Raji (cell line): ENCODE measurements around the gene ZNF891.

Experiments used
- POLR2A ChIP-seq: IDR thresholded peaks from 2 replicates; pipeline ENCODE4 v1.6.1; 2011; ENCODE audit warnings: low read depth, low read length, control low read depth; ENCODE audit not compliant: insufficient read depth

Gene ZNF891

GRCh38 chr12:133130038-133130807, at the start of gene ZNF891, which contains the start of gene ZNF10:
Gene ZNF891 (minus strand): TSS chr12:133130274. CDS start chr12:133121918, 8,356 bp downstream.
Gene ZNF10 (plus strand): TSS chr12:133130627. CDS start chr12:133144493, 13,866 bp downstream.
- no peak for TF ChIP-seq POLR2A

DNA sequence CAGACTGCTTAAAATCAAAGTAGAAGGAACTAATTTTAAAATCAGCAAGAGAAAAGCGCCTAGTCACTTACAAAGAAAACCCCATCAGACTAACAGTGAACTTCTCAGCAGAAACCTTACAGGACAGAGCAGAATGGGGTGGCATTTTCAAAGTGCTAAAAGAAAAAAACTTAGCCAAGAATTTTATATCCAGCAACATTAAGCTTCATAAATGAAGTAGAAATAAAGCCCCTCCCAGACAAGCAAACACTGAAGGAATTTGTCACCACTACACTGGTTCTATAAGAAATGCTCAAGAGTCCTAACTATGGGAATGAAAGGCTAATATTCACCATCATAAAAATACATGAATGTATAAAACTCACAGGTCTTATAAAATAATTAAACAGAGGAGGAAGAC, 44.8 kb upstream of the ZNF891 start:
- no peak for TF ChIP-seq POLR2A

DNA sequence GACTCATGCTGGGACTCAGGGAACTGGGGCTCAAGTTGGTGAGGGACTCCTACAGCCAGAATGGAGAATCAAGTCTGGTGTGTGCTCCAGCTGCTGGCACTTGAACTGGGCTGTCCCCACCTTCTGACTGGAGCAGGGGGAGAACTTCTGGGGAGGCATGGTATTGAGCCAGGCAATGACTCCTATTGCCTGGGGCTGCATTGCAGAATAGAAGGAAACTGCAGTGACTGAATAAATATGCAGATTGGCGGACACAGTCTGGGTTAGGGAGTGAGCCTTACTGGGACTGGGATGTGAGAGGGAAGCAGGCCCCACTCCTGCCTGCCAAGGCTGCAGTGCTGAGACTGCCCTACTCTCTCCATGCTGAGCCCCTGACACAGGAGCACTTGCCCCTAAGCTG, 42.4 kb upstream of the ZNF891 start:
- no peak for TF ChIP-seq POLR2A

GRCh38 chr12:133165776-133166175, 35.7 kb upstream of the ZNF891 start:
- TF ChIP-seq POLR2A, result no peak

DNA sequence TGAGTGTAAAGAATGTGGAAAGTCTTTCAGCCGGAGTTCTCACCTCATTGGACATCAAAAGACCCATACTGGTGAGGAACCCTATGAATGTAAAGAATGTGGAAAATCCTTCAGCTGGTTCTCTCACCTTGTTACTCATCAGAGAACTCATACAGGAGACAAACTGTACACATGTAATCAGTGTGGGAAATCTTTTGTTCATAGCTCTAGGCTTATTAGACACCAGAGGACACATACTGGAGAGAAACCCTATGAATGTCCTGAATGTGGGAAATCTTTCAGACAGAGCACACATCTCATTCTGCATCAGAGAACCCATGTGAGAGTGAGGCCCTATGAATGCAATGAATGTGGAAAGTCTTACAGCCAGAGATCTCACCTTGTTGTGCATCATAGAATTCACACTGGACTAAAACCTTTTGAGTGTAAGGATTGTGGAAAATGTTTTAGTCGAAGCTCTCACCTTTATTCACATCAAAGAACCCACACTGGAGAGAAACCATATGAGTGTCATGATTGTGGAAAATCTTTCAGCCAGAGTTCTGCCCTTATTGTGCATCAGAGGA, 26.1 kb upstream of the ZNF891 start:
- TF ChIP-seq POLR2A, result no peak

DNA sequence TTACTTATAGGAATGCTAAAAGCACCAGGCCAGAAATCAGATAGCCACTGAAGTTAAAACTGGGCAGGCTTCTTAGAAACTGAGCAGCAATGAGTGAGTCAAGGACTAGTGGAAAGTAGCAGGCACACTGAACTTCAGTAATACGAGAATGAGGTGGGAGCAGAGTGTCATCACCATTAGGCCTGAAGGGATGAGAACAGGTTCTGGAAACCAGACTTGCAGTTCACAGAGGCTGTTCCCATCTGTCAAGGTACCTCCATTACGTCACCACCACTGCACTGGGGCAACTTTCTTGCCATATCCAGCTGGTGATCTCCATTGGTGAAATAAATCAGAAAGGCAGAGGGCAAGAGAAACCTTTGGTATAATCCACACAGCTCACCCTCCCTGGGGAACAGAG, 15.9 kb upstream of the ZNF891 start:
- TF ChIP-seq POLR2A, result no peak

GRCh38 chr12:133135747-133136146, 5.7 kb upstream of the ZNF891 start:
- no peak for TF ChIP-seq POLR2A

- no peak for TF ChIP-seq POLR2A
These were observed 694 bp upstream of the ZNF891 start for GRCh38 chr12:133130808-133131128.

- no peak for TF ChIP-seq POLR2A
These were observed 571 bp downstream of the ZNF891 start for GRCh38 chr12:133129368-133130037.

DNA sequence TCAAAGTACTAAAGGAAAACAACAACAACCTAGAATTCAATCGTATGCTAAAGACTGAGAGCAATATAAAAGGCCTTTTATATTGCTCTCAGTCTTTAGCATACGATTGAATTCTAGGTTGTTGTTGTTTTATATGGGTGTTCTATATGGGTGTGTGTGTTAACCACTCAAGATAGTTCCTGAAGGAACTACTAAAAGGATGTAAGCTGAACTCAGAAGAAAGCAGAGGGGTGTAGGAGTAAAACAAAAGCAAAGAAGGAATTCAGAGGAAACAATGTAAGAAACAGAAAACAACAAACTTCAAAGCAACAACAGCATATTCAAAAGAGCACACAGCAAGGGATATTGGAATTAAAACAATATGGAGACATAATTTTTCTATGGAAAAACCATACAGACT, 5.4 kb downstream of the ZNF891 start:
- TF ChIP-seq POLR2A, result no peak

GRCh38 chr12:133120385-133121191, 9.5 kb downstream of the ZNF891 start:
- no peak for TF ChIP-seq POLR2A

DNA sequence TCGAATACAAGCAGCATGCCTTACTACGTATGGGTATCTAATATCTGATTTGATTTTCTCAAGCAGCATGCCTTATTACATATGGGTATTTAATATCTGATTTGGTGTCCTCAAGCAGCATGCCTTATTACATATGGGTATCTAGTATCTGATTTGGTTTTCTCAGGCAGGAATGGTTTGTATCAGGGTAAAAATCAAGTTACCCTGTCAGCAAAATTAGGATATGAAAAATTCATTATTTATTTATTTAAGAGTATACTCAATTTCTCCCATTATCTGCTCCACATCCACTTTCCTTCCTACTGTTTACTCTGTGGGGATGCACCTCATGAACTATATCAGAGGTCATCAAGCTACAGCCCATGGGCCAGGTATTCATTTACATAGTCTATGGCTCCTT, 21.9 kb downstream of the ZNF891 start:
- TF ChIP-seq POLR2A, result no peak

DNA sequence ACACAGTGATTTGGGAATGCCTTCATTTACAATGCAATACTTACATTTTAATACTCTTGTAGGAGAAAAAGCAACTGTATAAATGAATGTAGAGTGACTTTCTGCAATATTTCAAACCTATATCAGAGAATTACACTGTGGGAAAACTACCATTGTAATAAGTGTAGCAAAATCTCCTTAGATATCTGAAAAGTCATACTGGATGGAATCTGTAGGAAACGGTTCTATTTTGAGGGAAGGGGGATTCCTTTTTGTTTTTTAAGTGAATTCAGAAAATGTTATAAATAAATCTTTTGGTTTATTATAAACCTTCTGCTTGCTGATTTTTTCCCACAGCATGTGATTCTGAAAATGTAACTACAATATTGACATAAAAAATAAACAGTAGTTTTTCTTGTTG, 23.0 kb downstream of the ZNF891 start:
- TF ChIP-seq POLR2A, result no peak

DNA sequence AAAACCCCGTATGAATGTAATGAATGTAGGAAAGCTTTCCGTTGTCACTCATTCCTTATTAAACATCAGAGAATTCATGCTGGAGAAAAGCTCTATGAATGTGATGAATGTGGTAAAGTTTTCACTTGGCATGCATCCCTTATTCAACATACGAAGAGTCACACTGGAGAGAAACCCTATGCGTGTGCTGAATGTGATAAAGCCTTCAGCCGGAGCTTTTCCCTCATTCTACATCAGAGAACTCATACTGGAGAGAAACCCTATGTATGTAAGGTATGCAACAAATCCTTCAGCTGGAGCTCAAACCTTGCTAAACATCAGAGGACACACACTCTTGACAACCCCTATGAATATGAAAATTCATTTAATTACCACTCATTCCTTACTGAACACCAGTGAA, 23.8 kb downstream of the ZNF891 start:
- TF ChIP-seq POLR2A, result no peak

DNA sequence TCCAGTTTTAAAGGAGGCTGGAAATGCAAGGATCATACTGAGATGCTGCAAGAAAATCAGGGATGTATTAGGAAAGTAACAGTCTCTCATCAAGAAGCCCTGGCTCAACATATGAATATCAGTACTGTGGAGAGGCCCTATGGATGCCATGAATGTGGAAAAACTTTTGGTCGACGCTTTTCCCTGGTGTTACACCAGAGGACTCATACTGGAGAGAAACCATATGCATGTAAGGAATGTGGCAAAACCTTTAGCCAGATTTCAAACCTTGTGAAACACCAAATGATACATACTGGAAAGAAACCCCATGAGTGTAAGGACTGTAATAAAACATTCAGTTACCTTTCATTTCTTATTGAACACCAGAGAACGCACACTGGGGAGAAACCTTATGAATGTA, 24.5 kb downstream of the ZNF891 start:
- no peak for TF ChIP-seq POLR2A
